Left kidney (tissue), 2 donors: ENCODE results near the gene NLGN4X. TPM values are rescaled to one million over a fixed set of nuclear protein-coding genes. Genes with fewer than 3 reads are reported as not detected.

Experiments used
- DNase-seq: peaks from one replicate; pipeline ENCODE4 v3.0.0-alpha.2; 2013
- polyA plus RNA-seq: library from polyadenylated mRNA; unstranded; fragments of 120-200 nt; gene quantifications from one replicate; pipeline ENCODE4 v1.2.1, GENCODE V29; 2013; ENCODE audit not compliant: insufficient read length

Gene NLGN4X
- polyA plus RNA-seq, 1 donor = 11.9 TPM

- DNase-seq = no peak
These were observed 360.9 kb downstream of the NLGN4X start for GRCh38 chrX:5867778-5868177.

GRCh38 chrX:5857232-5857631 lies 371.4 kb downstream of the NLGN4X start:
- DNase-seq = no peak

GRCh38 chrX:5852941-5853340 lies 375.7 kb downstream of the NLGN4X start:
- DNase-seq = no peak

GRCh38 chrX:5842601-5843000 lies 386.1 kb downstream of the NLGN4X start:
- no peak for DNase-seq
